Esophagus squamous epithelium (tissue), 5 donors: ENCODE data around the gene ODF4. TPM values are rescaled to one million over a fixed set of nuclear protein-coding genes. Genes with fewer than 3 reads are reported as not detected.
A peak's percentile ranks its signal among the peaks of the same experiment; 100 is the strongest.

ENCODE experiments used
- DNase-seq: peaks from one replicate; lab custom pipeline; 2025; lab: John Stamatoyannopoulos, UW
- H3K27ac ChIP-seq, 4 donors: fragments of 200-600 bp; sonication (generic); one replicate each; pipeline ENCODE4 v1.5.1; 2016 to 2019; ENCODE audit warnings: mild to moderate bottlenecking in 1 of 4
- H3K27me3 ChIP-seq, 4 donors: fragments of 200-600 bp; sonication (generic); 1 replicate in 3 of 4; 2 replicates in 1 of 4; pipeline versions ENCODE4 v1.5.1 to v1.6.0; 2017 to 2021; ENCODE audit warnings: antibody characterized with exemption in 1 of 4
- H3K36me3 ChIP-seq, 3 donors: fragments of 200-600 bp; sonication (generic); one replicate each; pipeline ENCODE4 v1.5.1; 2016 to 2019
- H3K4me1 ChIP-seq, 3 donors: fragments of 200-600 bp; sonication (generic); one replicate each; pipeline ENCODE4 v1.5.1; 2017 to 2019
- H3K4me3 ChIP-seq, 4 donors: fragments of 200-600 bp; sonication (generic); 1 replicate in 3 of 4; 2 replicates in 1 of 4; pipeline ENCODE4 v1.5.1; 2016 to 2019; ENCODE audit warnings: mild to moderate bottlenecking in 2 of 4, moderate library complexity in 1 of 4
- H3K9me3 ChIP-seq, 3 donors: fragments of 200-600 bp; sonication (generic); one replicate each; pipeline ENCODE4 v1.5.1; 2016 to 2019
- CTCF ChIP-seq, 6 experiments: fragments of 450-650 bp in 4 of 6; fragments of 200-600 bp in 2 of 6; sonication (generic) in 2 of 6; IDR thresholded peaks; one replicate each; pipeline ENCODE4 v1.5.1; 2016 to 2019; ENCODE audit warnings: antibody characterized with exemption in 6 of 6, mild to moderate bottlenecking in 4 of 6, moderate library complexity in 4 of 6
- POLR2A ChIP-seq, 4 donors: fragments of 450-650 bp; IDR thresholded peaks; one replicate each; pipeline ENCODE4 v1.6.1; 2017; ENCODE audit warnings: antibody characterized with exemption in 4 of 4, mild to moderate bottlenecking in 4 of 4, moderate library complexity in 3 of 4
- WGBS, 2 donors: methylation state at CpG; one replicate each; pipeline ENCODE4 v1.1.5; 2018; 5-methylcytosine and 5-hydroxymethylcytosine counted together
- intact Hi-C: fragments of 100-400 bp; cut with DNase I; formaldehyde crosslinking; loops from one replicate; pipeline ENCODE4 v1.15.0; 2022
- total RNA-seq, 4 donors: library from RNA; depleted of rRNA; stranded (reverse); fragments of >200 nt; gene quantifications; one replicate each; pipeline ENCODE4 v1.1.0, GENCODE V29; 2016
- donor health status: DM: yes; HTN: yes; CAD: no.

Gene ODF4
- total RNA-seq, result not detected

GRCh38 chr17:8339540-8339939 lies at the start of gene ODF4:
ODF4 (plus strand) TSS chr17:8339840; CDS start chr17:8340052, 212 bp downstream.
- Histone ChIP-seq H3K36me3 (no peaks in the 10 kb centered on the region), H3K27me3 (no peaks in the 10 kb centered on the region), H3K4me3 (no peak within 1 kb of the TSS), H3K27ac (no peak within 1 kb of the TSS), H3K4me1 (peaks cover 0 to 11% (median 0%) of the 10 kb centered on the region in 3 donors), H3K9me3 (no peaks in the 10 kb centered on the region)
- intact Hi-C loops, result no loop called here
- no peak for DNase-seq
- TF ChIP-seq CTCF (IDR thresholded peaks at IDR 0.05) (no peak), POLR2A (IDR thresholded peaks at IDR 0.05) (no peak)
- 73 to 85% methylated on average over 2 of the region's 2 CpGs for WGBS, 2 donors

- WGBS, 2 donors, result 67 to 70% methylated on average over 2 to 3 of the region's 3 CpGs
- Histone ChIP-seq H3K9me3 (no peaks in the 10 kb centered on the region), H3K4me3 (no peak overlapping the region), H3K27ac (no peak overlapping the region), H3K27me3 (no peaks in the 10 kb centered on the region), H3K36me3 (no peaks in the 10 kb centered on the region), H3K4me1 (peaks cover 15 to 46% (median 20%) of the 10 kb centered on the region in 3 donors)
- intact Hi-C loops, result no loop called here
- TF ChIP-seq CTCF (IDR thresholded peaks at IDR 0.05), result no peak
- TF ChIP-seq POLR2A (IDR thresholded peaks at IDR 0.05), result no peak
- no peak for DNase-seq
Measured at GRCh38 chr17:8290043-8290442, 49.6 kb upstream of the ODF4 start.

GRCh38 chr17:8292639-8293395 lies 46.8 kb upstream of the ODF4 start:
- no peak for DNase-seq
- no peak for TF ChIP-seq POLR2A (IDR thresholded peaks at IDR 0.05)
- no peak for TF ChIP-seq CTCF (IDR thresholded peaks at IDR 0.05)
- H3K27ac ChIP-seq, result no peak overlapping the region
- H3K4me3 ChIP-seq, result no peak overlapping the region
- WGBS, 2 donors, result 72 to 80% methylated on average over 5 of the region's 5 CpGs
- H3K27me3 ChIP-seq, result no peaks in the 10 kb centered on the region
- H3K4me1 ChIP-seq, result peaks cover 11 to 53% (median 17%) of the 10 kb centered on the region in 3 donors
- no peaks in the 10 kb centered on the region for H3K9me3 ChIP-seq
- no peaks in the 10 kb centered on the region for H3K36me3 ChIP-seq
- intact Hi-C loops, result no loop called here

GRCh38 chr17:8294361-8294760 lies 45.3 kb upstream of the ODF4 start:
- WGBS, 2 donors, result 88 to 100% methylated on average over 3 to 5 of the region's 9 CpGs
- intact Hi-C loops, result no loop called here
- no peaks in the 10 kb centered on the region for H3K36me3 ChIP-seq
- no peaks in the 10 kb centered on the region for H3K27me3 ChIP-seq
- peaks cover 9 to 37% (median 12%) of the 10 kb centered on the region in 3 donors for H3K4me1 ChIP-seq
- no peaks in the 10 kb centered on the region for H3K9me3 ChIP-seq
- H3K4me3 ChIP-seq, result no peak overlapping the region
- TF ChIP-seq CTCF (IDR thresholded peaks at IDR 0.05) (no peak), POLR2A (IDR thresholded peaks at IDR 0.05) (no peak)
- peak overlapping the region in 2 of 4 donors; percentile 95 to 97 for H3K27ac ChIP-seq
- no peak for DNase-seq

GRCh38 chr17:8294814-8295316 lies 44.8 kb upstream of the ODF4 start:
- H3K4me1 ChIP-seq, result peaks cover 4 to 32% (median 8%) of the 10 kb centered on the region in 3 donors
- H3K36me3 ChIP-seq, result no peaks in the 10 kb centered on the region
- TF ChIP-seq POLR2A (IDR thresholded peaks at IDR 0.05), result no peak
- no peak for TF ChIP-seq CTCF (IDR thresholded peaks at IDR 0.05)
- no peaks in the 10 kb centered on the region for H3K27me3 ChIP-seq
- DNase-seq, result no peak
- peak overlapping the region; percentile 91 to 97 (median 96) for H3K27ac ChIP-seq
- intact Hi-C loops, result no loop called here
- WGBS, 2 donors, result 7 to 9% methylated on average over 14 to 15 of the region's 15 CpGs
- peak overlapping the region; percentile 45 to 90 (median 70) for H3K4me3 ChIP-seq
- no peaks in the 10 kb centered on the region for H3K9me3 ChIP-seq
